Measurements from ENCODE around the gene HERC4. TPM values are rescaled to one million over a fixed set of nuclear protein-coding genes. Genes with fewer than 3 reads are reported as not detected.

HERC4 gene
- total and polyA plus RNA-seq, 2 donors (not counting 3 experiments of a cell fraction or from before 2014, with no cell fraction given) = 10.6 to 73.7 TPM

- Histone ChIP-seq H3K4me2 (ENCODE audit: insufficient read depth, low read length) (no peak overlapping the region), H4K20me1 (replicated peaks; ENCODE audit: control insufficient read depth, extremely low read depth, insufficient read depth, low read length) (peaks cover 3% of the 10 kb centered on the region), H3K36me3 (ENCODE audit: control insufficient read depth in 2 of 2, extremely low read depth in 1 of 2, insufficient read depth in 2 of 2, low read length in 2 of 2) (peaks cover 0 to 7% of the 10 kb centered on the region in 2 experiments), H3K27ac (ENCODE audit: insufficient read depth, low read depth, low read length) (no peak overlapping the region), H3K4me1 (ENCODE audit: control insufficient read depth, extremely low read depth, insufficient read depth, low read length) (peaks cover 12% of the 10 kb centered on the region), H3K4me3 (replicated peaks in 1 of 3; ENCODE audit: insufficient read depth in 1 of 3, low read depth in 1 of 3, low read length in 3 of 3) (no peak overlapping the region), H3K9me3 (replicated peaks; ENCODE audit: control insufficient read depth, insufficient read depth, low read length) (no peaks in the 10 kb centered on the region), H3K9me1 (replicated peaks; ENCODE audit: control insufficient read depth, extremely low read depth, insufficient read depth, low read length) (no peaks in the 10 kb centered on the region), H3K27me3 (ENCODE audit: control insufficient read depth in 2 of 2, insufficient read depth in 2 of 2, low read length in 2 of 2) (no peaks in the 10 kb centered on the region), H3K9ac (replicated peaks; ENCODE audit: extremely low read depth, insufficient read depth, low read length) (no peak overlapping the region), H3K79me2 (ENCODE audit: control insufficient read depth, insufficient read depth, low read length) (peaks cover 82% of the 10 kb centered on the region), H2AFZ (ENCODE audit: low read depth, low read length) (no peak overlapping the region)
- TF ChIP-seq JUN (IDR thresholded peaks at IDR 0.05; ENCODE audit: borderline replicate concordance, insufficient read depth, insufficient read length, low read depth) (no peak), CTCF (IDR thresholded peaks at IDR 0.05; ENCODE audit: extremely low read depth in 1 of 2, insufficient read depth in 1 of 2, low read depth in 1 of 2, low read length in 2 of 2) (no peak), MAX (IDR thresholded peaks at IDR 0.05; ENCODE audit: insufficient read depth, insufficient read length) (no peak), GATA2 (IDR thresholded peaks at IDR 0.05; ENCODE audit: insufficient read depth, insufficient read length, low read depth, low read length) (no peak), EZH2 (IDR thresholded peaks at IDR 0.05; ENCODE audit: borderline replicate concordance, low read depth, low read length, severe bottlenecking) (no peak), POLR2A (IDR thresholded peaks at IDR 0.05; ENCODE audit: low read depth, low read length) (no peak), POLR2AphosphoS5 (IDR thresholded peaks at IDR 0.05; ENCODE audit: insufficient read depth, low read depth, low read length) (no peak), FOS (IDR thresholded peaks at IDR 0.05; ENCODE audit: borderline replicate concordance, insufficient read depth, low read length) (no peak), MYC (IDR thresholded peaks at IDR 0.05; ENCODE audit: low read depth, low read length) (no peak)
- no TSS peak for BruUV-seq (replicated peaks)
- intact Hi-C loops (cut with micrococcal nuclease) = no loop called here
- FAIRE-seq (no peak), DNase-seq (ENCODE audit: low read depth, low spot score) (no peak)
- CTCF ChIA-PET = interaction anchor here (1.1 kb wide), 1 partner anchor 212 kb away, joined by 3 read pairs; no protein-coding TSS in a partner anchor
- POLR2A ChIA-PET = no interaction called here
- dilution Hi-C loops (cut with MboI; ENCODE audit: extremely low pct_ligation_motif_present, low sequenced_read_pairs) = no loop called here
Observed at GRCh38 chr10:68067029-68067428, 8.1 kb downstream of the HERC4 start.

Measured in endothelial cell of umbilical vein (primary cell).